Testis (tissue), 2 donors: Measurements from ENCODE around the gene GRK4.

ENCODE experiments used
- CTCF ChIP-seq, 3 experiments: fragments of 450-650 bp in 2 of 3; fragments of 200-600 bp in 1 of 3; sonication (generic) in 1 of 3; IDR thresholded peaks; one replicate each; pipeline ENCODE4 v1.5.1; 2016 to 2019; ENCODE audit warnings: antibody characterized with exemption in 3 of 3, mild to moderate bottlenecking in 2 of 3, moderate library complexity in 1 of 3
- POLR2A ChIP-seq: fragments of 450-650 bp; IDR thresholded peaks from one replicate; pipeline ENCODE4 v1.6.1; 2017; ENCODE audit warnings: antibody characterized with exemption, mild to moderate bottlenecking, moderate library complexity

GRCh38 chr4:2943364-2944090 lies 19.8 kb upstream of the GRK4 start:
- TF ChIP-seq CTCF (IDR thresholded peaks at IDR 0.05) (no peak), POLR2A (no peak)
